GM12878 (cell line): ENCODE measurements around the gene FBRSL1.

Source experiments
- POLR2A ChIP-seq: IDR thresholded peaks from 2 replicates; pipeline ENCODE4 v1.6.1; 2011; ENCODE audit warnings: low read depth, mild to moderate bottlenecking, low read length
- SP1 ChIP-seq: IDR thresholded peaks from one replicate; pipeline ENCODE4 v1.6.1; 2011; ENCODE audit warnings: low read depth, low read length

DNA sequence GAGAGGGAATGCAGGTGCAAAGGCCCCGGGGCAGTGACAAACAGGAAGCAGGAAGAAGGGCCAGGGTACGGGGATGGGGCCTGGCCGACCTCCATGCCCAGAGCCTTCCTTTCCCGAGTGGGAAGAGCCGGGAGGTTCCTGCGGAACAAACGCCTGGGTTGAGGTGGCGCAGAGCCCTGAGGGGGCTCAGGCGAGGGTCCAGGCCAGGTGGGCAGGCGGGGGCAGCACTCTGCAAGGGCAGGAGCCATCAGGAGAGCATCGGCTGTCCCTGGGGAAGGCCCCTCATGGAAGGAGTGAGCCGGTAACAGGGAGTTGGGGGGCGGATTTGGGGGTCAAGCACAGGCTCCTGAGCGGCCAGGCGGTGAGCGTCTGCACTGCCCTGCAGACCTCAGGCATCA, 18.1 kb upstream of the FBRSL1 start:
- TF ChIP-seq SP1 (no peak), POLR2A (no peak)
